Spinal cord (tissue), 10 donors: ENCODE measurements around the gene NRAP. TPM values are rescaled to one million over a fixed set of nuclear protein-coding genes. Genes with fewer than 3 reads are reported as not detected.

Experiments used
- DNase-seq, 6 donors: peaks; one replicate each; pipeline versions ENCODE4 v3.0.0 to v3.0.0-alpha.2; 2013 to 2015; ENCODE audit warnings: low spot score in 6 of 6, low read depth in 4 of 6
- H3K27ac ChIP-seq: one replicate; pipeline ENCODE4 v1.5.1; 2013; ENCODE audit warnings: low read depth, low read length, control low read depth
- H3K27me3 ChIP-seq: one replicate; pipeline ENCODE4 v1.6.1; 2013; ENCODE audit warnings: low read length; ENCODE audit not compliant: control insufficient read depth, insufficient read depth
- H3K36me3 ChIP-seq: one replicate; pipeline ENCODE4 v1.6.1; 2013; ENCODE audit warnings: low read length; ENCODE audit not compliant: control insufficient read depth, insufficient read depth
- H3K4me1 ChIP-seq: one replicate; pipeline ENCODE4 v1.6.1; 2013; ENCODE audit warnings: low read length; ENCODE audit not compliant: control insufficient read depth, insufficient read depth
- H3K4me3 ChIP-seq: one replicate; pipeline ENCODE4 v1.5.1; 2013; ENCODE audit warnings: low read depth, low read length, control low read depth
- H3K9me3 ChIP-seq: one replicate; pipeline ENCODE4 v1.6.1; 2013; ENCODE audit warnings: low read length; ENCODE audit not compliant: control insufficient read depth, insufficient read depth
- WGBS: methylation state at CpG from one replicate; pipeline ENCODE4 v1.1.5; 2013; ENCODE audit warnings: missing lambda C conversion rate; ENCODE audit not compliant: insufficient coverage; 5-methylcytosine and 5-hydroxymethylcytosine counted together
- polyA plus RNA-seq, 2 donors: library from polyadenylated mRNA; unstranded; fragments of 120-200 nt; gene quantifications; one replicate each; pipeline ENCODE4 v1.2.1, GENCODE V29; 2013; ENCODE audit not compliant: insufficient read length in 2 of 2
- total RNA-seq, 2 donors: library from RNA; depleted of rRNA in 1 of 2; stranded (reverse); fragments of 120-200 nt in 1 of 2; fragments of >200 nt in 1 of 2; gene quantifications; one replicate each; pipeline versions ENCODE4 v1.2.3 to v1.2.4, GENCODE V29; 2013 to 2014
- donor health status: healthy.

Gene NRAP
- total and polyA plus RNA-seq, 4 donors, result under 0.01 to 0.11 (median 0.09) TPM

DNA sequence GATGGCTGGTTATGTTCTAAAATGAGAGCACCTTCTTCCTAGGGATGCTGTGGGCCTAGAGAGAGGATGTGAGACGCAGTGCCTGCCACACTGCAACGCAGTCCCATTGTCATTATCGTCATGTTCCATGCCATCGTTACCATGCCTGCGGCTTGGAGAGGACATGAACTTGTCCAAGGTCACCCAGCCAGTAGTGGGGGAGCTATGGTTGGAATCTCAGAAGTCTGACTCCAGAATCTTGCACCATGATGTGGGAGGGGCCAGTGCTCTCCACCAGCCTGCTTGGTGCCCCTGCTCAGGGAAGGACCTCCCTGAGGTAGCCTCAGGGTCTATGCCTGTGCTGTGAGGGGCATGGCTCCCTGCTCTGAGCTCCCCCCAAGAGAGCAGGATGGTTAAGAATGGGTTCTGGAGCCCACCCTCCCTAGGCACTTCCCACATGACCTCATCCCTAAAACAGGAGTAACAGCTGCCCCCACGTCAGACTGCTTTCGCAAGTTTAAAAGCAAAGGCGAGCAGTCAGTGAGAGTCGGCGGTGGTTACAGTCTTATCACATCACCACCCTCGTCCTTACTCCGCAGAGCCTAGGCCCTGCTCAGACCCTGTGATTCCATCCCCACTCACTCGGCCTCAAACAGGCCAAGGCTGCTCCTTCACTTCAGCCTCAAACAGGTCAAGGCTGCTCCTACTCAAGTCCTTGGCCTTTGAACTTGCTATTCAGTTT lies 60.6 kb downstream of the NRAP start:
- H3K4me1 ChIP-seq, result peaks cover 2% of the 10 kb centered on the region
- no peak for DNase-seq
- H3K27me3 ChIP-seq, result no peaks in the 10 kb centered on the region
- no peak overlapping the region for H3K27ac ChIP-seq
- WGBS, result 82% methylated on average over 13 of the region's 13 CpGs
- no peaks in the 10 kb centered on the region for H3K36me3 ChIP-seq
- H3K4me3 ChIP-seq, result no peak overlapping the region
- H3K9me3 ChIP-seq, result no peaks in the 10 kb centered on the region

- no peak for DNase-seq
- no peaks in the 10 kb centered on the region for H3K9me3 ChIP-seq
- H3K4me1 ChIP-seq, result peaks cover under 1% of the 10 kb centered on the region
- H3K27me3 ChIP-seq, result no peaks in the 10 kb centered on the region
- H3K36me3 ChIP-seq, result no peaks in the 10 kb centered on the region
- no peak overlapping the region for H3K27ac ChIP-seq
- WGBS, result 92% methylated on average over 1 of the region's 3 CpGs
- no peak overlapping the region for H3K4me3 ChIP-seq
These were observed 63.3 kb downstream of the NRAP start for GRCh38 chr10:113600569-113600968.

DNA sequence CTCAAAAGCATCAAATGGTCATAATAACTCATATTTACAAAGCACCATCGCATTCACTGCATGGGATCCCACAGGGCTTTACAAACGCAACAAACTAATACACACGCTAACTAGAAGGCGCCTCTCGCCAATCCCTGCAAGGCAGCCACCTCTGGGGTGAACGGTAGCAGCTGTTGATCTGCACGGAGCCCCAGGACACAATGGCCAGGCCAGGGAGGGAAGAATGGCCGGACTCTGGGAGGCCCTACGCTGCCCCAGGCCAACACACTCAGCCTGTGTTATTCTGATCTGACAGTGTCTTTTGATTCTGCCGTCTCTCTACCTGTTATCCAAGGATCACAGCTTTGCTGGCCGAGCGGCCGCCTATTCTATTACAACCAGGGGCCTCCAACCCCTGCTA lies 69.2 kb downstream of the NRAP start:
- no peak for DNase-seq
- Histone ChIP-seq H3K4me3 (no peak overlapping the region), H3K27ac (no peak overlapping the region), H3K9me3 (no peaks in the 10 kb centered on the region), H3K27me3 (no peaks in the 10 kb centered on the region), H3K36me3 (no peaks in the 10 kb centered on the region), H3K4me1 (peaks cover 4% of the 10 kb centered on the region)
- WGBS, result 54% methylated on average over 13 of the region's 13 CpGs

DNA sequence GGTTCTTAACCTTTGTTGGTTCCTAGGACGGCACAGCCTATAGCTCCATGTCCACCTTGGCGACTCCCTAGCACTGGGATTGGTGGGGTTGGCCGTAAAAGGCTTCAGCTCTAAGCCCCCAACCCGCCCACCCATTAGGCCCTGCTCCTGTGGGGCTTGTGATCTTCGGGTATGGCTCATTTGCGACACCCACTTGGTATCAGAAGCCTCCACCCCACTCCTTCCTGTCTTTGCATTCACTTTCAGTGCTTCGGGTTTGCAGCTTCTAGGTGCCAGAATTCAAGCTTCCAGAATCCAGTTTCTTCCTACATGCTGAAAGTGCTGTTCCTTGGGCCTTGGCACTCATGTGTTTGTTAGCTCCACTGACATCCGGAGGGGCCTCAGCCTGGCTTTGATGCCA lies 71.5 kb downstream of the NRAP start:
- H3K27ac ChIP-seq, result no peak overlapping the region
- H3K4me1 ChIP-seq, result peaks cover 8% of the 10 kb centered on the region
- H3K36me3 ChIP-seq, result no peaks in the 10 kb centered on the region
- H3K4me3 ChIP-seq, result no peak overlapping the region
- 87% methylated on average over 7 of the region's 8 CpGs for WGBS
- H3K9me3 ChIP-seq, result no peaks in the 10 kb centered on the region
- no peaks in the 10 kb centered on the region for H3K27me3 ChIP-seq
- no peak for DNase-seq

DNA sequence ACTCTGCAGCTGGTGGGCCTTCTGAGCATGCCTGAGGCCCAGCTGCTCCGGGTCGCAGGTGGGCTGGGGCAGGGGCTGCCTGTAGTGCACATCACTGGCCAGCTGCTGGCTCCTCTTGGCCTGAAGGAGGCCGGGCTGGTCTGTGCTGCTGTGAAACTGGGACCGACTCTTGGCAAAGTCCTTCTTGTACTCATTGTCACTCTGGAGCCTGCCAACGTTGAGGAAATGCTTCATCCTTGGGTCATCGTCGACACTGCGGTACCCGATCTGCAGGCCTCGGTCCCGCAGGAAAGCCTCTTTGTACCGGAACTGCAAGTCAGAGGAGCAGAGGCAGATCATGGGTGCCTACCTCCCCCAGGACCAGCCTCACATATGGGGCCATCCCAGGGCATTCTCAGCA lies 73.3 kb downstream of the NRAP start:
- H3K27me3 ChIP-seq, result no peaks in the 10 kb centered on the region
- H3K36me3 ChIP-seq, result no peaks in the 10 kb centered on the region

DNA sequence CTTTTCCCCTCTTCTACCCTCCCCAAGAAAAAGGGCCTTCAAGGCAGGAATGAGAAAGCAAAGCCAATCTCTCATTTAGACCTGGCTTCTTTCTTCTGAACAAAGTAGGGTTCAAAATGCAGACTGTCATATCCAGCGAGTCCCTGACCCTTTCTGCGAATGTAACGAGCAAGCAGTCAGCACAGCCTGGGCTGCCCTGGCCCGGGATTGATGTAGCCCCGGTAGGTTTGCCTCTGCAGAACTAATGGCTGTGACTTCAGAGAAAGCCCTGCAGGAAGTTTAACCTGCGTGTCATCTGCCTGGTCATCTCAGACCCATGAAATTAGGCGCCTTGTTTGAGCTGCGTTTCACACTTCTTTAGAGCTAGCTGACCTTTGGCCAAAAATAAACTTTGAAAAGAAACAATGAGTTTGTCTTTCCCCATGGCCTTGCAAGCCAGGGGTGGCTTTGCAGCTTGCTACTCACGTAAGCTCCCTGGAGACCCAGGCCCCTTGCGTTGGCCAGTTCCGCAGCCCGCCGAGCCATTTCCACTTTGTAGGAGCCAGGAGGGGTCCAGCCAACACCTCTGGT lies 74.6 kb downstream of the NRAP start:
- WGBS, result 47% methylated on average over 13 of the region's 13 CpGs
- Histone ChIP-seq H3K36me3 (no peaks in the 10 kb centered on the region), H3K4me3 (no peak overlapping the region), H3K27ac (no peak overlapping the region), H3K9me3 (no peaks in the 10 kb centered on the region), H3K4me1 (peaks cover 5% of the 10 kb centered on the region), H3K27me3 (no peaks in the 10 kb centered on the region)
- no peak for DNase-seq

More for the DNA sequence above, 73.3 kb downstream of the NRAP start:
- H3K4me3 ChIP-seq, result no peak overlapping the region
- peaks cover 8% of the 10 kb centered on the region for H3K4me1 ChIP-seq
- no peak overlapping the region for H3K27ac ChIP-seq
- no peak for DNase-seq
- no peaks in the 10 kb centered on the region for H3K9me3 ChIP-seq
- 87% methylated on average over 12 of the region's 12 CpGs for WGBS

DNA sequence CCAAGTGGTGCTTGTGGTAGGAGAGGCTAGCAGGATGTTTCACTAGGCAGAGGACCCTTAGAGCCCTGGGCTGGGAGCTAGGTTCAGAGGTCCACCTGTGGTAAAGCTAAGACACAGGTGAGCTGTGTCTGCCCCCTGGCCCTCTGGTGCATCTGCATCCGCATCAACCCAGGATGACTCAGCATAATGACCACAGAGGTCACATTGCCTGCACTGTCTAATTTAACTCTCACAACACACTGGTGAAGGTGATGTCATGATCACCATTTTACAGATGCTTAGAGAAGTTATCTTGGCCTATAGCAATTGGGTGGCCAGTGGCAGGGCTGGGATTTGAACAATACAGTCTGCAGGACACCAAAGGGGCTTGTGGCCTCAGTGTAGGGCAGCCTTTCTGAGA lies 77.9 kb downstream of the NRAP start:
- no peak overlapping the region for H3K27ac ChIP-seq
- no peaks in the 10 kb centered on the region for H3K36me3 ChIP-seq
- H3K27me3 ChIP-seq, result no peaks in the 10 kb centered on the region
- DNase-seq, result no peak
- no peak overlapping the region for H3K4me3 ChIP-seq
- no peaks in the 10 kb centered on the region for H3K9me3 ChIP-seq
- WGBS, result 80% methylated on average over 1 of the region's 1 CpG
- H3K4me1 ChIP-seq, result peaks cover 5% of the 10 kb centered on the region

DNA sequence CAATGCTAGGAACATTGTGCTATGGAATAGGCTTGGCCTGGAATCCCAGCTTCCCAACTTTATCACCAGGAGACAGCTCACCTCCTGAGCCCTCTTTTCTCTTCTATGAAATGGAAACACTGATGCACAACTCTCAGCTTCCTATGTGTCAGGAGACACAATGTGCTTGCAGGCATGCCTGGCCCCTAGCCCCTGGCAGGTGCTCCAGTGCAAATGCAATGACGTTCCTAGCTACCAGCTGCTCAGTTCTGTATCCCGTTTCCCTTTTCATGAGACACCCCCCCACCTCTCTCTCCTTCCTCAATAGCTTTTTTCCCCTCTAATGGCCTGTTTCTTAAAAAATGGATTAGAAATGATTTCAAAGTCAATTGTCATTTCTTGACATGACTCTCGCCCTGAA lies 80.3 kb downstream of the NRAP start:
- Histone ChIP-seq H3K9me3 (no peaks in the 10 kb centered on the region), H3K36me3 (no peaks in the 10 kb centered on the region), H3K27ac (no peak overlapping the region), H3K4me1 (no peaks in the 10 kb centered on the region), H3K27me3 (no peaks in the 10 kb centered on the region), H3K4me3 (no peak overlapping the region)
- WGBS, result 81% methylated on average over 2 of the region's 3 CpGs
- DNase-seq, result no peak

DNA sequence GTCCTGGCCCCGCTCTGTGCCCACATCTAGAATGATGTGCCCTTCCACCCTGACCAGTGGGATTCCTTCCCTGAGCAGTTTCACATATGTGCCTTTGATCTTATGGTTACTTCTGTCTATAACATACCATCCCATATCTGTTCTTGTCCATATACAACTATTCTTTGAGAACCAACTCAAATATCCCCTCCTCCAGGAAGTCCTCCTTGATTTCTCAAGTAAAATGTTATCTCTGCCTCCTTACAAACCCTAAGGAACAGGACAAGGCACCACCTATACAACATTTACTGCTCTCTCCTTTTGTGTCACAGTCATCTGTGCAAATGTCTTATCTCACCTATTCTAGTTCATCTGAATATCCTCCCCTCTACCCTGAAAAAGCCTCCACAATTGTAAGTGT lies 82.7 kb downstream of the NRAP start:
- no peak overlapping the region for H3K27ac ChIP-seq
- no peaks in the 10 kb centered on the region for H3K27me3 ChIP-seq
- DNase-seq, result no peak
- 82% methylated on average over 1 of the region's 1 CpG for WGBS
- H3K4me1 ChIP-seq, result no peaks in the 10 kb centered on the region
- H3K9me3 ChIP-seq, result no peaks in the 10 kb centered on the region
- no peaks in the 10 kb centered on the region for H3K36me3 ChIP-seq
- H3K4me3 ChIP-seq, result no peak overlapping the region

DNA sequence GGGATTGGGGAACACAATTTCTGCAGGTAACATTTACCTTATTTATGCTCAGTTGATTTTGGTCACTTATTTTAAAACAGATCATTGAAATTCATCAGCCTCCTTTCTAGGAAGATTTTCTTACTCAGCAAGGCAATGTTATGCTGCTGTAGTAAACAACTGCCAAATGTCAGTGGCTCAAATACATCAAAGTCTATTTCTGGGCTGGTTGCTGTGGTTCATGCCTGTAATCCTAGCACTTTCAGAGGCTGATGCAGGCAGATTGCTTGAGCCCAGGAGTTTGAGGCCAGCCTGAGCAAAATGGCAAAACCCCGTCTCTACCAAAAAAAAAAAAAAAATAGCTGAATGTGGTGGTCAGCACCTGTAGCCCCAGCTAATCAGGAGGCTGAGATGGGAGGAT lies 85.1 kb downstream of the NRAP start:
- no peaks in the 10 kb centered on the region for H3K9me3 ChIP-seq
- H3K4me3 ChIP-seq, result no peak overlapping the region
- no peak for DNase-seq
- H3K27me3 ChIP-seq, result no peaks in the 10 kb centered on the region
- WGBS, result 100% methylated on average over 1 of the region's 1 CpG
- no peak overlapping the region for H3K27ac ChIP-seq
- H3K36me3 ChIP-seq, result no peaks in the 10 kb centered on the region
- H3K4me1 ChIP-seq, result no peaks in the 10 kb centered on the region
